Endodermal cell (in vitro differentiated cells): ENCODE results near the gene MINDY4. TPM values are rescaled to one million over a fixed set of nuclear protein-coding genes. Genes with fewer than 3 reads are reported as not detected.

ENCODE experiments used
- DNase-seq: peaks from one replicate; pipeline ENCODE4 v3.0.0-alpha.2; 2017
- H3K27ac ChIP-seq: 2 replicates; pipeline ENCODE4 v1.5.1; 2013; ENCODE audit warnings: mild to moderate bottlenecking, low read depth, low read length, moderate library complexity
- H3K27me3 ChIP-seq: 2 replicates; pipeline ENCODE4 v1.6.1; 2013; ENCODE audit warnings: mild to moderate bottlenecking, low read length, moderate library complexity; ENCODE audit not compliant: insufficient read depth, control insufficient read depth, poor library complexity, severe bottlenecking
- H3K36me3 ChIP-seq: 2 replicates; pipeline ENCODE4 v1.7.0; 2013; ENCODE audit warnings: mild to moderate bottlenecking, low read length, moderate library complexity; ENCODE audit not compliant: control insufficient read depth, insufficient read depth
- H3K4me1 ChIP-seq: one replicate; pipeline ENCODE4 v1.7.0; 2013; ENCODE audit warnings: low read length; ENCODE audit not compliant: control insufficient read depth, insufficient read depth
- H3K4me3 ChIP-seq: 2 replicates; pipeline ENCODE4 v1.5.1; 2013; ENCODE audit warnings: mild to moderate bottlenecking, low read length, moderate library complexity
- H3K9ac ChIP-seq: 2 replicates; pipeline ENCODE4 v1.6.1; 2013; ENCODE audit warnings: mild to moderate bottlenecking, low read length, moderate library complexity; ENCODE audit not compliant: poor library complexity, severe bottlenecking; ENCODE audit errors: extremely low read depth
- H3K9me3 ChIP-seq: 2 replicates; pipeline ENCODE4 v1.6.1; 2013; ENCODE audit warnings: mild to moderate bottlenecking, low read length, moderate library complexity; ENCODE audit not compliant: control insufficient read depth
- H3K27ac Mint-ChIP-seq: 2 replicates; pipeline ENCODE4 v1.8.0; 2020; ENCODE audit warnings: mixed read lengths
- H3K27me3 Mint-ChIP-seq: 2 replicates; pipeline ENCODE4 v1.8.0; 2021; ENCODE audit warnings: mild to moderate bottlenecking, mixed read lengths; ENCODE audit not compliant: insufficient read depth
- H3K36me3 Mint-ChIP-seq: 2 replicates; pipeline ENCODE4 v1.8.0; 2020; ENCODE audit warnings: low read depth, mixed read lengths
- H3K4me1 Mint-ChIP-seq: 2 replicates; pipeline ENCODE4 v1.8.0; 2020; ENCODE audit warnings: mixed read lengths
- H3K4me3 Mint-ChIP-seq: 2 replicates; pipeline ENCODE4 v1.8.0; 2020; ENCODE audit warnings: mild to moderate bottlenecking, moderate library complexity, mixed read lengths
- H3K9me3 Mint-ChIP-seq: 2 replicates; pipeline ENCODE4 v1.8.0; 2020; ENCODE audit warnings: mild to moderate bottlenecking, mixed read lengths
- CTCF ChIP-seq: fragments of 200-600 bp; sonication (generic); conservative IDR thresholded peaks from 2 replicates; pipeline ENCODE4 v1.5.0; 2021; ENCODE audit warnings: antibody characterized with exemption, mild to moderate bottlenecking
- WGBS, 2 experiments: methylation state at CpG; one replicate each; pipeline versions ENCODE4 v1.1.5 to v1.1.7; 2013; ENCODE audit warnings: missing lambda C conversion rate in 2 of 2, mixed read lengths in 1 of 2; ENCODE audit not compliant: insufficient coverage in 1 of 2, insufficient read length in 1 of 2; 5-methylcytosine and 5-hydroxymethylcytosine counted together
- total RNA-seq, 2 donors: library from RNA; stranded (reverse); fragmentation: NEBNext Ultra II Directional in 1 of 2; extraction: Animal tissue kit (Norgen Biotek cat#: 25700) in 1 of 2; gene quantifications; 2 replicates in 1 of 2; 3 replicates in 1 of 2; pipeline ENCODE4 v1.2.1, GENCODE V29; 2021

The MINDY4 gene
- total RNA-seq, 2 donors from 2014 or later = 7.2 to 8.1 TPM

- Mint-ChIP-seq H3K36me3 (no peaks in the 10 kb centered on the region), H3K9me3 (no peaks in the 10 kb centered on the region), H3K4me3 (no peak overlapping the region), H3K27ac (no peak overlapping the region), H3K27me3 (no peaks in the 10 kb centered on the region), H3K4me1 (no peaks in the 10 kb centered on the region)
- H3K27me3 ChIP-seq = no peaks in the 10 kb centered on the region
- no peaks in the 10 kb centered on the region for H3K4me1 ChIP-seq
- no peak overlapping the region for H3K4me3 ChIP-seq
- H3K9me3 ChIP-seq = no peaks in the 10 kb centered on the region
- TF ChIP-seq CTCF = no peak
- DNase-seq = peak; percentile 19
- no peak overlapping the region for H3K9ac ChIP-seq
- 87 to 92% methylated on average over 4 to 8 of the region's 8 CpGs for WGBS, 2 experiments
- H3K27ac ChIP-seq = no peak overlapping the region
- no peaks in the 10 kb centered on the region for H3K36me3 ChIP-seq
Observed at GRCh38 chr7:30842542-30843451, 71.6 kb downstream of the MINDY4 start.

- no peaks in the 10 kb centered on the region for H3K36me3 Mint-ChIP-seq
- WGBS, 2 experiments = 88 to 89% methylated on average over 6 to 11 of the region's 11 CpGs
- no peaks in the 10 kb centered on the region for H3K27me3 Mint-ChIP-seq
Observed at GRCh38 chr7:30843741-30844482, 72.7 kb downstream of the MINDY4 start.

GRCh38 chr7:30844483-30844874, 73.3 kb downstream of the MINDY4 start:
- WGBS, 2 experiments = 95 to 100% methylated on average over 2 to 4 of the region's 4 CpGs
- H3K9me3 Mint-ChIP-seq = no peaks in the 10 kb centered on the region
- H3K4me1 Mint-ChIP-seq = peaks cover 1% of the 10 kb centered on the region
- H3K4me1 ChIP-seq = no peaks in the 10 kb centered on the region
- H3K4me3 ChIP-seq = no peak overlapping the region
- no peaks in the 10 kb centered on the region for H3K27me3 Mint-ChIP-seq
- TF ChIP-seq CTCF = no peak
- no peak overlapping the region for H3K27ac Mint-ChIP-seq
- H3K27ac ChIP-seq = no peak overlapping the region
- no peak overlapping the region for H3K4me3 Mint-ChIP-seq
- no peak for DNase-seq
- H3K27me3 ChIP-seq = no peaks in the 10 kb centered on the region
- H3K9ac ChIP-seq = no peak overlapping the region
- H3K36me3 Mint-ChIP-seq = no peaks in the 10 kb centered on the region
- no peaks in the 10 kb centered on the region for H3K36me3 ChIP-seq
- no peaks in the 10 kb centered on the region for H3K9me3 ChIP-seq

More at GRCh38 chr7:30843741-30844482, 72.7 kb downstream of the MINDY4 start:
- H3K4me1 Mint-ChIP-seq = no peaks in the 10 kb centered on the region
- TF ChIP-seq CTCF = peak; percentile 44
- H3K9me3 ChIP-seq = no peaks in the 10 kb centered on the region
- H3K27ac ChIP-seq = no peak overlapping the region
- peak; percentile 24 for DNase-seq
- no peak overlapping the region for H3K9ac ChIP-seq
- H3K27me3 ChIP-seq = no peaks in the 10 kb centered on the region
- H3K4me1 ChIP-seq = no peaks in the 10 kb centered on the region
- no peaks in the 10 kb centered on the region for H3K36me3 ChIP-seq
- no peak overlapping the region for H3K27ac Mint-ChIP-seq
- no peak overlapping the region for H3K4me3 Mint-ChIP-seq
- no peaks in the 10 kb centered on the region for H3K9me3 Mint-ChIP-seq
- no peak overlapping the region for H3K4me3 ChIP-seq
